HepG2 (cell line): ENCODE data around the gene ECPAS. TPM values are rescaled to one million over a fixed set of nuclear protein-coding genes. Genes with fewer than 3 reads are reported as not detected.

ENCODE experiments used
- CBFB ChIP-seq: sonication (generic); formaldehyde crosslinking; IDR thresholded peaks from 2 replicates; pipeline ENCODE4 v1.4.0; 2020; ENCODE audit warnings: missing genetic modification reagents
- GFI1 ChIP-seq: sonication (generic); formaldehyde crosslinking; IDR thresholded peaks from 2 replicates; pipeline ENCODE4 v1.5.0; 2020; ENCODE audit warnings: missing genetic modification reagents, mild to moderate bottlenecking, borderline replicate concordance
- HNF4G ChIP-seq, 2 experiments: sonication (generic) in 1 of 2; formaldehyde crosslinking in 1 of 2; IDR thresholded peaks; 2 replicates each; pipeline versions ENCODE4 v1.4.0 to v1.6.1; 2011 to 2020; ENCODE audit warnings: borderline replicate concordance in 2 of 2, low read depth in 2 of 2, mild to moderate bottlenecking in 2 of 2, low read length in 1 of 2, missing genetic modification reagents in 1 of 2, moderate library complexity in 1 of 2
- MXI1 ChIP-seq: IDR thresholded peaks from 3 replicates; pipeline ENCODE4 v1.6.1; 2012; ENCODE audit warnings: low read depth, low read length, inconsistent platforms, borderline replicate concordance
- NFYB ChIP-seq: sonication (generic); formaldehyde crosslinking; IDR thresholded peaks from 2 replicates; pipeline ENCODE4 v1.4.0; 2020; ENCODE audit warnings: missing genetic modification reagents
- POLR2AphosphoS5 ChIP-seq: IDR thresholded peaks from 2 replicates; pipeline ENCODE4 v1.6.1; 2012; ENCODE audit warnings: low read depth, low read length
- SAP130 ChIP-seq: IDR thresholded peaks from 2 replicates; pipeline ENCODE4 v1.6.1; 2016; ENCODE audit warnings: low read depth
- TBX2 ChIP-seq: sonication (generic); formaldehyde crosslinking; IDR thresholded peaks from 2 replicates; pipeline ENCODE4 v1.5.0; 2020; ENCODE audit warnings: missing genetic modification reagents, mild to moderate bottlenecking, borderline replicate concordance
- TFAP4 ChIP-seq: sonication (generic); IDR thresholded peaks from 2 replicates; pipeline ENCODE4 v1.6.1; 2016; ENCODE audit warnings: low read depth, borderline replicate concordance
- TOPORS ChIP-seq: sonication (generic); formaldehyde crosslinking; IDR thresholded peaks from 2 replicates; pipeline ENCODE4 v1.8.0; 2023; ENCODE audit warnings: mild to moderate bottlenecking, missing genetic modification reagents
- TRAFD1 ChIP-seq: sonication (generic); formaldehyde crosslinking; IDR thresholded peaks from 2 replicates; pipeline ENCODE4 v1.5.1; 2020; ENCODE audit warnings: missing genetic modification reagents, mild to moderate bottlenecking, borderline replicate concordance
- ZMYM4 ChIP-seq: sonication (generic); formaldehyde crosslinking; IDR thresholded peaks from 2 replicates; pipeline ENCODE4 v1.8.1; 2023; ENCODE audit warnings: mild to moderate bottlenecking, missing genetic modification reagents
- ZNF205 ChIP-seq: IDR thresholded peaks from 2 replicates; pipeline ENCODE4 v1.6.1; 2018; ENCODE audit warnings: missing biosample characterization, missing genetic modification reagents
- polyA plus RNA-seq, 8 experiments: library from polyadenylated mRNA; depleted of rRNA in 3 of 8; stranded (reverse) in 7 of 8; unstranded in 1 of 8; fragments of >200 nt; fragmentation: Illumina TruSeq in 4 of 8; extraction: Trizol in 4 of 8; gene quantifications; 2 replicates each; pipeline versions ENCODE4 v1.2.1 to v1.2.3, GENCODE V29; 2011 to 2016; ENCODE audit warnings: low read depth in 4 of 8, missing spikeins in 1 of 8, mixed read lengths in 1 of 8; ENCODE audit not compliant: insufficient read depth in 1 of 8
- total RNA-seq, 5 experiments: library from RNA; depleted of rRNA; stranded (reverse); fragments of >200 nt; fragmentation: Illumina TruSeq; extraction: Trizol; gene quantifications; 2 replicates each; pipeline ENCODE4 v1.2.3, GENCODE V29; 2016; ENCODE audit warnings: low read depth in 1 of 5
- TF ChIP-seq, protein P1 (sequence below): sonication (generic); formaldehyde crosslinking; IDR thresholded peaks from 2 replicates; pipeline ENCODE4 v1.5.0; 2020; ENCODE audit warnings: mild to moderate bottlenecking, missing genetic modification reagents, borderline replicate concordance
- TF ChIP-seq, protein P2 (sequence below): sonication (generic); formaldehyde crosslinking; IDR thresholded peaks from 2 replicates; pipeline ENCODE4 v1.8.0; 2022; ENCODE audit warnings: missing genetic modification reagents, mild to moderate bottlenecking, moderate library complexity, borderline replicate concordance
- TF ChIP-seq, protein P3 (sequence below): sonication (generic); formaldehyde crosslinking; IDR thresholded peaks from 2 replicates; pipeline ENCODE4 v1.5.1; 2020; ENCODE audit warnings: missing genetic modification reagents, mild to moderate bottlenecking, borderline replicate concordance

The ECPAS gene
- total and polyA plus RNA-seq, 2 of the 13 experiments (the other 11 are each of a cell fraction or from before 2014, with no cell fraction given): 35.3 to 58.0 TPM

DNA sequence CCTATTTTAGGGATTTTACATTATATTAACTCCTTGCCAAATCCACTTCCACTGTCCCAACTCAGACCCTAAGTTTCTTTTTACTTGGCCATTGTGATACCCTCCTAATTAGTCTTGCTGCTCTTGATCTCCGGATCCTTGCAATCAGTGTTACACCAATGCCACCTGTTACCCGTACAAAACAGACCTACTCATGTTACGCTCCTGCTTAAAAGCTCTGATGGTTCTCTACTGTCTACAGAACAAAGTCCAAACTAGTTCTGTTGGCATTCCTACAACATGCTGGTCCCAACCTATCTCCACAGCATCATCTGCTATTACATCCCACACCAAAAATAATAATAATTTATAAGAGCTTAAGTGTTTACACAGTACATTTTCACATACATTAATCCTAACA is 9.8 kb downstream of the ECPAS start (continued):
- 0 out of 2 replicates have a peak, but pooled peaks have one; percentile 29 for TF ChIP-seq TFAP4
- no peak for TF ChIP-seq CBFB (CRISPR knock-in tag)
- no peak for TF ChIP-seq MXI1
- TF ChIP-seq, protein P1, sequence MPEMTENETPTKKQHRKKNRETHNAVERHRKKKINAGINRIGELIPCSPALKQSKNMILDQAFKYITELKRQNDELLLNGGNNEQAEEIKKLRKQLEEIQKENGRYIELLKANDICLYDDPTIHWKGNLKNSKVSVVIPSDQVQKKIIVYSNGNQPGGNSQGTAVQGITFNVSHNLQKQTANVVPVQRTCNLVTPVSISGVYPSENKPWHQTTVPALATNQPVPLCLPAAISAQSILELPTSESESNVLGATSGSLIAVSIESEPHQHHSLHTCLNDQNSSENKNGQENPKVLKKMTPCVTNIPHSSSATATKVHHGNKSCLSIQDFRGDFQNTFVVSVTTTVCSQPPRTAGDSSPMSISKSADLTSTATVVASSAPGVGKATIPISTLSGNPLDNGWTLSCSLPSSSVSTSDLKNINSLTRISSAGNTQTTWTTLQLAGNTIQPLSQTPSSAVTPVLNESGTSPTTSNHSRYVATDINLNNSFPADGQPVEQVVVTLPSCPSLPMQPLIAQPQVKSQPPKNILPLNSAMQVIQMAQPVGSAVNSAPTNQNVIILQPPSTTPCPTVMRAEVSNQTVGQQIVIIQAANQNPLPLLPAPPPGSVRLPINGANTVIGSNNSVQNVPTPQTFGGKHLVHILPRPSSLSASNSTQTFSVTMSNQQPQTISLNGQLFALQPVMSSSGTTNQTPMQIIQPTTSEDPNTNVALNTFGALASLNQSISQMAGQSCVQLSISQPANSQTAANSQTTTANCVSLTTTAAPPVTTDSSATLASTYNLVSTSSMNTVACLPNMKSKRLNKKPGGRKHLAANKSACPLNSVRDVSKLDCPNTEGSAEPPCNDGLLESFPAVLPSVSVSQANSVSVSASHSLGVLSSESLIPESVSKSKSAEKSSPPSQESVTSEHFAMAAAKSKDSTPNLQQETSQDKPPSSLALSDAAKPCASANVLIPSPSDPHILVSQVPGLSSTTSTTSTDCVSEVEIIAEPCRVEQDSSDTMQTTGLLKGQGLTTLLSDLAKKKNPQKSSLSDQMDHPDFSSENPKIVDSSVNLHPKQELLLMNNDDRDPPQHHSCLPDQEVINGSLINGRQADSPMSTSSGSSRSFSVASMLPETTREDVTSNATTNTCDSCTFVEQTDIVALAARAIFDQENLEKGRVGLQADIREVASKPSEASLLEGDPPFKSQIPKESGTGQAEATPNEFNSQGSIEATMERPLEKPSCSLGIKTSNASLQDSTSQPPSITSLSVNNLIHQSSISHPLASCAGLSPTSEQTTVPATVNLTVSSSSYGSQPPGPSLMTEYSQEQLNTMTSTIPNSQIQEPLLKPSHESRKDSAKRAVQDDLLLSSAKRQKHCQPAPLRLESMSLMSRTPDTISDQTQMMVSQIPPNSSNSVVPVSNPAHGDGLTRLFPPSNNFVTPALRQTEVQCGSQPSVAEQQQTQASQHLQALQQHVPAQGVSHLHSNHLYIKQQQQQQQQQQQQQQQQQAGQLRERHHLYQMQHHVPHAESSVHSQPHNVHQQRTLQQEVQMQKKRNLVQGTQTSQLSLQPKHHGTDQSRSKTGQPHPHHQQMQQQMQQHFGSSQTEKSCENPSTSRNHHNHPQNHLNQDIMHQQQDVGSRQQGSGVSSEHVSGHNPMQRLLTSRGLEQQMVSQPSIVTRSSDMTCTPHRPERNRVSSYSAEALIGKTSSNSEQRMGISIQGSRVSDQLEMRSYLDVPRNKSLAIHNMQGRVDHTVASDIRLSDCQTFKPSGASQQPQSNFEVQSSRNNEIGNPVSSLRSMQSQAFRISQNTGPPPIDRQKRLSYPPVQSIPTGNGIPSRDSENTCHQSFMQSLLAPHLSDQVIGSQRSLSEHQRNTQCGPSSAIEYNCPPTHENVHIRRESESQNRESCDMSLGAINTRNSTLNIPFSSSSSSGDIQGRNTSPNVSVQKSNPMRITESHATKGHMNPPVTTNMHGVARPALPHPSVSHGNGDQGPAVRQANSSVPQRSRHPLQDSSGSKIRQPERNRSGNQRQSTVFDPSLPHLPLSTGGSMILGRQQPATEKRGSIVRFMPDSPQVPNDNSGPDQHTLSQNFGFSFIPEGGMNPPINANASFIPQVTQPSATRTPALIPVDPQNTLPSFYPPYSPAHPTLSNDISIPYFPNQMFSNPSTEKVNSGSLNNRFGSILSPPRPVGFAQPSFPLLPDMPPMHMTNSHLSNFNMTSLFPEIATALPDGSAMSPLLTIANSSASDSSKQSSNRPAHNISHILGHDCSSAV (CRISPR knock-in tag): no peak
- TF ChIP-seq TRAFD1 (CRISPR knock-in tag): no peak
- no peak for TF ChIP-seq TOPORS (CRISPR knock-in tag)
- TF ChIP-seq HNF4G (IDR thresholded peaks at IDR 0.05; ENCODE audit: borderline replicate concordance, low read depth, low read length): peak; percentile 67
- peak; percentile 51; the same call in 1 of the 2 replicates for TF ChIP-seq HNF4G (CRISPR knock-in tag; IDR thresholded peaks at IDR 0.05; ENCODE audit: borderline replicate concordance, low read depth)
- peak; percentile 51; the same call in 1 of the 2 replicates for TF ChIP-seq SAP130 (CRISPR knock-in tag)
- TF ChIP-seq TBX2 (CRISPR knock-in tag): peak; percentile 47; the same call in 1 of the 2 replicates
- TF ChIP-seq ZNF205 (CRISPR knock-in tag): no peak
- TF ChIP-seq POLR2AphosphoS5: no peak
- TF ChIP-seq GFI1 (CRISPR knock-in tag): peak; percentile 71; the same call in 1 of the 2 replicates
- TF ChIP-seq, protein P2, sequence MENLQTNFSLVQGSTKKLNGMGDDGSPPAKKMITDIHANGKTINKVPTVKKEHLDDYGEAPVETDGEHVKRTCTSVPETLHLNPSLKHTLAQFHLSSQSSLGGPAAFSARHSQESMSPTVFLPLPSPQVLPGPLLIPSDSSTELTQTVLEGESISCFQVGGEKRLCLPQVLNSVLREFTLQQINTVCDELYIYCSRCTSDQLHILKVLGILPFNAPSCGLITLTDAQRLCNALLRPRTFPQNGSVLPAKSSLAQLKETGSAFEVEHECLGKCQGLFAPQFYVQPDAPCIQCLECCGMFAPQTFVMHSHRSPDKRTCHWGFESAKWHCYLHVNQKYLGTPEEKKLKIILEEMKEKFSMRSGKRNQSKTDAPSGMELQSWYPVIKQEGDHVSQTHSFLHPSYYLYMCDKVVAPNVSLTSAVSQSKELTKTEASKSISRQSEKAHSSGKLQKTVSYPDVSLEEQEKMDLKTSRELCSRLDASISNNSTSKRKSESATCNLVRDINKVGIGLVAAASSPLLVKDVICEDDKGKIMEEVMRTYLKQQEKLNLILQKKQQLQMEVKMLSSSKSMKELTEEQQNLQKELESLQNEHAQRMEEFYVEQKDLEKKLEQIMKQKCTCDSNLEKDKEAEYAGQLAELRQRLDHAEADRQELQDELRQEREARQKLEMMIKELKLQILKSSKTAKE (CRISPR knock-in tag): no peak
- no peak for TF ChIP-seq NFYB
- no peak for TF ChIP-seq ZMYM4 (CRISPR knock-in tag)
- TF ChIP-seq, protein P3, sequence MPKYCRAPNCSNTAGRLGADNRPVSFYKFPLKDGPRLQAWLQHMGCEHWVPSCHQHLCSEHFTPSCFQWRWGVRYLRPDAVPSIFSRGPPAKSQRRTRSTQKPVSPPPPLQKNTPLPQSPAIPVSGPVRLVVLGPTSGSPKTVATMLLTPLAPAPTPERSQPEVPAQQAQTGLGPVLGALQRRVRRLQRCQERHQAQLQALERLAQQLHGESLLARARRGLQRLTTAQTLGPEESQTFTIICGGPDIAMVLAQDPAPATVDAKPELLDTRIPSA (CRISPR knock-in tag): no peak
